GM23248 (cell line): Measurements from ENCODE around the gene RBMS1. TPM values are rescaled to one million over a fixed set of nuclear protein-coding genes. Genes with fewer than 3 reads are reported as not detected.

Experiments used
- DNase-seq: peaks from one replicate; pipeline ENCODE4 v3.0.0-alpha.2; 2015
- H2AFZ ChIP-seq: fragments of 200-600 bp; sonication (generic); 2 replicates; pipeline ENCODE4 v1.6.1; 2016; ENCODE audit warnings: antibody characterized with exemption
- H3F3A ChIP-seq: fragments of 200-600 bp; sonication (generic); 2 replicates; pipeline ENCODE4 v1.6.1; 2016; ENCODE audit warnings: mild to moderate bottlenecking, antibody characterized with exemption, mixed run types; ENCODE audit not compliant: insufficient read depth
- H3K27ac ChIP-seq: fragments of 200-600 bp; sonication (generic); 2 replicates; pipeline ENCODE4 v1.5.1; 2016; ENCODE audit warnings: mild to moderate bottlenecking
- H3K27me3 ChIP-seq: fragments of 200-600 bp; sonication (generic); replicated peaks from 2 replicates; pipeline ENCODE4 v1.6.1; 2016; ENCODE audit warnings: mild to moderate bottlenecking; ENCODE audit not compliant: insufficient read depth
- H3K36me3 ChIP-seq: fragments of 200-600 bp; sonication (generic); 2 replicates; pipeline ENCODE4 v1.6.1; 2016; ENCODE audit warnings: low read depth, mild to moderate bottlenecking
- H3K4me1 ChIP-seq: fragments of 200-600 bp; sonication (generic); 2 replicates; pipeline ENCODE4 v1.6.1; 2016; ENCODE audit warnings: mild to moderate bottlenecking; ENCODE audit not compliant: insufficient read depth
- H3K4me2 ChIP-seq: fragments of 200-600 bp; sonication (generic); one replicate; pipeline ENCODE4 v1.6.1; 2016; ENCODE audit warnings: mild to moderate bottlenecking; ENCODE audit not compliant: unreplicated experiment
- H3K4me3 ChIP-seq: fragments of 200-600 bp; sonication (generic); 2 replicates; pipeline ENCODE4 v1.5.1; 2016; ENCODE audit warnings: mild to moderate bottlenecking
- H3K79me2 ChIP-seq: fragments of 200-600 bp; sonication (generic); 2 replicates; pipeline ENCODE4 v1.6.1; 2016; ENCODE audit warnings: mild to moderate bottlenecking; ENCODE audit not compliant: insufficient read depth
- H3K9ac ChIP-seq: fragments of 200-600 bp; sonication (generic); 2 replicates; pipeline ENCODE4 v1.6.1; 2016; ENCODE audit warnings: mild to moderate bottlenecking
- H3K9me2 ChIP-seq: fragments of 200-600 bp; sonication (generic); 2 replicates; pipeline ENCODE4 v1.6.1; 2016; ENCODE audit warnings: mixed run types, mild to moderate bottlenecking, moderate library complexity; ENCODE audit not compliant: insufficient read depth
- H3K9me3 ChIP-seq: fragments of 200-600 bp; sonication (generic); one replicate; pipeline ENCODE4 v1.6.1; 2017; ENCODE audit warnings: low read depth
- H4K20me1 ChIP-seq: fragments of 200-600 bp; sonication (generic); 2 replicates; pipeline ENCODE4 v1.6.0; 2016; ENCODE audit not compliant: insufficient read depth
- EZH2 ChIP-seq: fragments of 200-600 bp; sonication (generic); IDR thresholded peaks from 2 replicates; pipeline ENCODE4 v1.6.1; 2018; ENCODE audit warnings: antibody characterized with exemption, mild to moderate bottlenecking; ENCODE audit not compliant: insufficient read depth, poor library complexity, severe bottlenecking
- EZH2phosphoT487 ChIP-seq: fragments of 200-600 bp; sonication (generic); IDR thresholded peaks from 2 replicates; pipeline ENCODE4 v1.6.1; 2018; ENCODE audit warnings: antibody characterized with exemption, moderate library complexity, mild to moderate bottlenecking, low read depth; ENCODE audit not compliant: insufficient read depth
- WGBS, 2 experiments: methylation state at CpG; one replicate each; pipeline ENCODE4 v1.1.6; 2015 to 2017; ENCODE audit warnings: low lambda C conversion rate in 2 of 2, low coverage in 1 of 2; ENCODE audit errors: missing lambda C conversion rate in 2 of 2; 5-methylcytosine and 5-hydroxymethylcytosine counted together
- in situ Hi-C: fragments of 300-500 bp; cut with MboI; formaldehyde crosslinking; loops from 2 replicates; pipeline ENCODE4 v1.15.0; 2020
- polyA plus RNA-seq: library from polyadenylated mRNA; unstranded; fragments of >200 nt; fragmentation: Nextera tagmentation; extraction: Ambion mirVana; gene quantifications from 2 replicates; pipeline ENCODE4 v1.2.1, GENCODE V29; 2016
- total RNA-seq: library from RNA; depleted of rRNA; stranded (reverse); fragments of >200 nt; shearing (Covaris generic); gene quantifications from 2 replicates; pipeline ENCODE4 v1.2.3, GENCODE V29; 2014

The RBMS1 gene
- total and polyA plus RNA-seq, 2 experiments from 2014 or later, result 72.3 to 91.7 TPM

DNA sequence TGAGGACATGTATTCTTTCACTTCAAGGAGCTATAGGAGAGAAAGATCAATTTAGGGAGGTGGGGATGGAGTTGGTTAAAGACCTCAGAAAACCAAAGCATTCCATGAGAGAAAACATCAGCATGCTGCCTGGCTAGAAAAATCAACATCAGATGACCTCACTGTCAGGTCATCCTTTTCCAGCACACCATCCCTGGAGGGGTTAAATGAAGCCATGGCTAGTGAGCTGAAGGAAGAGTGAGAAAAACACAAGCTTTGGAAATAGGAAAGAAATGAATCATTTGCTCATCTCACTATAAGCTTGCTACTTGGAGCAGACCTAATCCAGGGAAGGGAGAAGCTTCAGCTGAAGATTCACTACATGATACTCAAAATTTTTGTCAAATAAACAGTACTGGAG is 184.0 kb downstream of the RBMS1 start:
- H3K27me3 ChIP-seq, result no peaks in the 10 kb centered on the region
- H3K9me2 ChIP-seq, result no peaks in the 10 kb centered on the region
- peaks cover 71% of the 10 kb centered on the region for H3K4me1 ChIP-seq
- H3K27ac ChIP-seq, result peak overlapping the region; percentile 98
- peak overlapping the region; percentile 38 for H3K4me3 ChIP-seq
- H3F3A ChIP-seq, result peaks cover 69% of the 10 kb centered on the region
- no peaks in the 10 kb centered on the region for H3K9me3 ChIP-seq
- in situ Hi-C loops, result no loop called here
- peak overlapping the region; percentile 81 for H3K9ac ChIP-seq
- H2AFZ ChIP-seq, result no peak overlapping the region
- H4K20me1 ChIP-seq, result no peaks in the 10 kb centered on the region
- H3K79me2 ChIP-seq, result peaks cover 86% of the 10 kb centered on the region
- TF ChIP-seq EZH2, result no peak
- no peak for TF ChIP-seq EZH2phosphoT487
- H3K36me3 ChIP-seq, result peaks cover 42% of the 10 kb centered on the region
- peak; percentile 77 for DNase-seq
- peak overlapping the region; percentile 83 for H3K4me2 ChIP-seq

DNA sequence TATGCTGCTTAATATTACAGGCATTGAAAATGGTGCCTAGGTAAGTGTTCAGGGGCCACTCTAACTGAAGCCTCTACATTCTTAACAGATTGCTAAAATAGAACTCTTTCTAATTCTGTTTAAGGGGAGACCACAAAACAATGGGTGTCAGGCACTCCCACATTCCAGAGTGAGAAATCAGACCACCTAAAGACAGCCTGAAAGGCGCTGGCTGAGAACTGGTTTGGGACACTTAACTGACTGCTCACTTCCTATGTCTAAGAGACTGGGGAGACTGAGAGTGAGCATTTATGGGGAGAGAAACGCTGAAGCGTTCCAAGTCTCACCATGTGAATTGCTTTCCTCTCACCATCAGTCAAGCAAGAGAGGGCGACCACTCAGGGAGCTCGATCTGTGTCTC is 184.7 kb downstream of the RBMS1 start:
- H3K36me3 ChIP-seq, result peaks cover 44% of the 10 kb centered on the region
- peaks cover 70% of the 10 kb centered on the region for H3K4me1 ChIP-seq
- 3 to 11% methylated on average over 5 of the region's 5 CpGs for WGBS, 2 experiments
- in situ Hi-C loops, result no loop called here
- H3K79me2 ChIP-seq, result peaks cover 85% of the 10 kb centered on the region
- H3K4me3 ChIP-seq, result peak overlapping the region; percentile 38
- no peak overlapping the region for H2AFZ ChIP-seq
- TF ChIP-seq EZH2phosphoT487 (no peak), EZH2 (no peak)
- H3F3A ChIP-seq, result peaks cover 72% of the 10 kb centered on the region
- DNase-seq, result peak; percentile 92
- no peaks in the 10 kb centered on the region for H3K9me2 ChIP-seq
- H4K20me1 ChIP-seq, result no peaks in the 10 kb centered on the region
- no peaks in the 10 kb centered on the region for H3K27me3 ChIP-seq
- peak overlapping the region; percentile 98 for H3K27ac ChIP-seq
- peak overlapping the region; percentile 83 for H3K4me2 ChIP-seq
- H3K9me3 ChIP-seq, result no peaks in the 10 kb centered on the region
- peak overlapping the region; percentile 81 for H3K9ac ChIP-seq

DNA sequence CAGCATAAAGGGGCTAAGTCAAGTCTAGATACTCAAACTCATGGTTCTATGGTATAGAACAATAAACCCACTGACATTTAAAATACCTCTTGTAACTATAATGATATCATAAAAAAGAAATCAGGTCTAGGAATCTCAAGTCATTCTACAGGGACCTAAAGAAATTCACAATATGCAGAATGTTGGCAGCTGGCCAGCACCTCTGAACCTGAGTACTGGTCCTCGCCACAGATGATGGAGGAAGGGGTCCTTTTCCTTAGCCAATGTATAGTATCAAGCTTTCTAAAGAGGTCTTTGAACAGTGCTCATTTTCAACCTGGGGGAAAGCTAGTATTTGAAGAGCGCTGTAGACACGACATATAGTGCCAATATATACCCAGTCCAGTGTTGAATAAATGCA is 185.1 kb downstream of the RBMS1 start:
- H3K36me3 ChIP-seq, result peaks cover 48% of the 10 kb centered on the region
- H3K4me1 ChIP-seq, result peaks cover 67% of the 10 kb centered on the region
- no peaks in the 10 kb centered on the region for H3K27me3 ChIP-seq
- no peaks in the 10 kb centered on the region for H4K20me1 ChIP-seq
- WGBS, 2 experiments, result 86 to 91% methylated on average over 3 of the region's 3 CpGs
- peak overlapping the region; percentile 83 for H3K4me2 ChIP-seq
- peak overlapping the region; percentile 81 for H3K9ac ChIP-seq
- peaks cover 85% of the 10 kb centered on the region for H3K79me2 ChIP-seq
- H3K9me2 ChIP-seq, result no peaks in the 10 kb centered on the region
- no peak for TF ChIP-seq EZH2phosphoT487
- no peak for TF ChIP-seq EZH2
- peak; percentile 39 for DNase-seq
- H3K9me3 ChIP-seq, result no peaks in the 10 kb centered on the region
- peak overlapping the region; percentile 98 for H3K27ac ChIP-seq
- peaks cover 76% of the 10 kb centered on the region for H3F3A ChIP-seq
- H2AFZ ChIP-seq, result no peak overlapping the region
- H3K4me3 ChIP-seq, result 0 out of 2 replicates have a peak overlapping the region, but pooled peaks have one; percentile 6
- in situ Hi-C loops, result no loop called here

DNA sequence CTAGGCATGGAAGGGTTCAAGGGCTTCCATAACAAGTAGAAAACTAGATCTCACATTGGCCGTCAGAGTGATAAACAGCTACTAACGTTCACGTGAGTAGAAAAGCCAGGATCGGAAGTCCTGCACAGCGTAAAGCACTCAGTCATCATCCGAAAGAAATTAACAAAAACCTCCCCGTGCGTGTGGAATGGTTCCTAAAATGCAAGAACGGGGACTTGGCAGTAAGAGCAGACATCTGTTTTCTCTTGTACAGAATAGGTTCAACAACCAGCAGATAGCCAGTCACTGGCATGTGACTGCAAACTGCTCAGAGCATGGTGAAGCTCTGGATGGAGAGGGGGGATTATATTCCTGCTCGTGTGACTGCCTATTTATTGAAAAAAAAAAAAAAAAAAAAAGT is 186.6 kb downstream of the RBMS1 start:
- in situ Hi-C loops, result no loop called here
- H3K9ac ChIP-seq, result peak overlapping the region; percentile 81
- peaks cover 88% of the 10 kb centered on the region for H3F3A ChIP-seq
- peak overlapping the region; percentile 45 for H3K4me3 ChIP-seq
- H3K9me3 ChIP-seq, result no peaks in the 10 kb centered on the region
- no peaks in the 10 kb centered on the region for H3K9me2 ChIP-seq
- no peak overlapping the region for H2AFZ ChIP-seq
- no peak for TF ChIP-seq EZH2
- TF ChIP-seq EZH2phosphoT487, result no peak
- no peaks in the 10 kb centered on the region for H4K20me1 ChIP-seq
- peak overlapping the region; percentile 98 for H3K27ac ChIP-seq
- H3K27me3 ChIP-seq, result no peaks in the 10 kb centered on the region
- peaks cover 85% of the 10 kb centered on the region for H3K79me2 ChIP-seq
- H3K36me3 ChIP-seq, result peaks cover 49% of the 10 kb centered on the region
- 1 to 3% methylated on average over 10 of the region's 10 CpGs for WGBS, 2 experiments
- peak; percentile 96 for DNase-seq
- H3K4me1 ChIP-seq, result peaks cover 78% of the 10 kb centered on the region
- H3K4me2 ChIP-seq, result peak overlapping the region; percentile 83

DNA sequence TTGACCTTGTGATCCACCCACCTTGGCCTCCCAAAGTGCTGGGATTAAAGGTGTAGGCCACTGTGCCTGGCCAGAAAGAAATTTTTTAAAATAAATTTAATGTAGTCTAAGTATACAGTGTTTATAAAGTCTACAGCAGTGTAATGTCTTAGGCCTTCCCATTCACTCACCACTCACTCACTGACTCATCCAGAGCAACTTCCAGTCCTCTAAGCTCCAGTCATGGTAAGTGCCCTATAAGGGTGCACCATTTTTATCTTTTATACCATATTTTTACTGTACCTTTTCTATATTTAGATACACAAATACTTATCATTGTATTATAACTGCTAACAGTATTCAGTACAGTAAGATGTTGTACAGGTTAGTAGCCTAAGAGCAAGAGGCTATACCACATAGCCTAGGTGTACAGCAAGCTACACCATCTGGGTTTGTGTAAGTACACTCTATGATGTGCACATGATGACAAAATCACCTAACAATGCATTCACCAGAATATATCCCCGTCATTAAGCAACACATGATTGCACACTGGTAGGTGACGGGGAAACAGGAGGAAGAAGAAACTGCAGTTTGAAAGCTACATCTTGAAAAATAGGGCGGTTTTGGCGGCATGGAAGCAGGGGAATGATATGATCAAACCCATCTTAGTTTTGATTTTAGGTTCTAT is 188.4 kb downstream of the RBMS1 start:
- TF ChIP-seq EZH2phosphoT487 (no peak), EZH2 (no peak)
- Histone ChIP-seq H3K9me2 (no peaks in the 10 kb centered on the region), H3K4me2 (peak overlapping the region; percentile 71), H3K4me1 (peaks cover 90% of the 10 kb centered on the region), H3K4me3 (no peak overlapping the region), H2AFZ (no peak overlapping the region), H4K20me1 (no peaks in the 10 kb centered on the region), H3K79me2 (peaks cover 85% of the 10 kb centered on the region), H3K9ac (peak overlapping the region; percentile 81), H3F3A (peaks cover 90% of the 10 kb centered on the region), H3K27me3 (no peaks in the 10 kb centered on the region), H3K36me3 (peaks cover 45% of the 10 kb centered on the region), H3K9me3 (no peaks in the 10 kb centered on the region), H3K27ac (peak overlapping the region; percentile 98)
- in situ Hi-C loops, result no loop called here
- peak; percentile 88 for DNase-seq
- 48 to 49% methylated on average over 4 of the region's 4 CpGs for WGBS, 2 experiments
